GM12864 (cell line): ENCODE data around the gene ADAMTS16.

Experiments
- DNase-seq: peaks from one replicate; pipeline ENCODE4 v3.0.0-alpha.2; 2011; ENCODE audit warnings: low read depth
- H3K4me3 ChIP-seq: 2 replicates; pipeline ENCODE4 v1.5.1; 2011; ENCODE audit warnings: mild to moderate bottlenecking, low read depth, low read length, control low read depth
- TF ChIP-seq, protein P1 (sequence below): IDR thresholded peaks from 2 replicates; pipeline ENCODE4 v1.5.1; 2011; ENCODE audit warnings: low read depth, mild to moderate bottlenecking, moderate library complexity, low read length, control low read depth, inconsistent platforms; ENCODE audit errors: missing control alignments

Gene ADAMTS16

GRCh38 chr5:5240234-5240633 lies 100.1 kb downstream of the ADAMTS16 start:
- DNase-seq, result no peak
- TF ChIP-seq, protein P1, sequence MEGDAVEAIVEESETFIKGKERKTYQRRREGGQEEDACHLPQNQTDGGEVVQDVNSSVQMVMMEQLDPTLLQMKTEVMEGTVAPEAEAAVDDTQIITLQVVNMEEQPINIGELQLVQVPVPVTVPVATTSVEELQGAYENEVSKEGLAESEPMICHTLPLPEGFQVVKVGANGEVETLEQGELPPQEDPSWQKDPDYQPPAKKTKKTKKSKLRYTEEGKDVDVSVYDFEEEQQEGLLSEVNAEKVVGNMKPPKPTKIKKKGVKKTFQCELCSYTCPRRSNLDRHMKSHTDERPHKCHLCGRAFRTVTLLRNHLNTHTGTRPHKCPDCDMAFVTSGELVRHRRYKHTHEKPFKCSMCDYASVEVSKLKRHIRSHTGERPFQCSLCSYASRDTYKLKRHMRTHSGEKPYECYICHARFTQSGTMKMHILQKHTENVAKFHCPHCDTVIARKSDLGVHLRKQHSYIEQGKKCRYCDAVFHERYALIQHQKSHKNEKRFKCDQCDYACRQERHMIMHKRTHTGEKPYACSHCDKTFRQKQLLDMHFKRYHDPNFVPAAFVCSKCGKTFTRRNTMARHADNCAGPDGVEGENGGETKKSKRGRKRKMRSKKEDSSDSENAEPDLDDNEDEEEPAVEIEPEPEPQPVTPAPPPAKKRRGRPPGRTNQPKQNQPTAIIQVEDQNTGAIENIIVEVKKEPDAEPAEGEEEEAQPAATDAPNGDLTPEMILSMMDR, result no peak
- H3K4me3 ChIP-seq, result no peak overlapping the region

- TF ChIP-seq, protein P1, result no peak
- DNase-seq, result no peak
- H3K4me3 ChIP-seq, result no peak overlapping the region
Measured at GRCh38 chr5:5242056-5242455, 101.9 kb downstream of the ADAMTS16 start.

DNA sequence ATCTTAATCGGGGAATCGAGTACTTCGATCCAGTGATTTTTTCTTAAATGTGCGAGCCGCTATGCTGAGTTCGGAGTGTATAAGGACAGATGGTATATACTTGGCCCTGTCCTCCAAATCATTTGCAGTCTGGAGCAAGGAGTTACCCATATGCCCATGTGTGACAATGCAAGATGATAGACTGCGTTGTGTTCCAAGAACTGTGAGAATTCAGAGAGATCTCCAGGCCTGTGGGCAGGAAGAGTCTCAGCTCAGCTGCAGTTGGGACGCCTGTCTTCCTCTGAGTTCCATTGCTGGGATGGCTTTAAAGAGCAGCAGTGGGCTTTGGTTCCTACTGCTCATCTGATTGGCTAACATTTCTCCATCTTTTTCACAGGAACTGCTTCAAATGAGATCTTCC lies 106.6 kb downstream of the ADAMTS16 start:
- no peak overlapping the region for H3K4me3 ChIP-seq
- TF ChIP-seq, protein P1, result no peak
- DNase-seq, result no peak

- TF ChIP-seq, protein P1, result no peak
- DNase-seq, result no peak
- H3K4me3 ChIP-seq, result no peak overlapping the region
Measured at GRCh38 chr5:5250758-5251157, 110.6 kb downstream of the ADAMTS16 start.

- TF ChIP-seq, protein P1, result no peak
- DNase-seq, result no peak
- H3K4me3 ChIP-seq, result no peak overlapping the region
Measured at GRCh38 chr5:5252106-5252505, 112.0 kb downstream of the ADAMTS16 start.

- TF ChIP-seq, protein P1, result no peak
- no peak for DNase-seq
- no peak overlapping the region for H3K4me3 ChIP-seq
Measured at GRCh38 chr5:5257353-5257752, 117.2 kb downstream of the ADAMTS16 start.

DNA sequence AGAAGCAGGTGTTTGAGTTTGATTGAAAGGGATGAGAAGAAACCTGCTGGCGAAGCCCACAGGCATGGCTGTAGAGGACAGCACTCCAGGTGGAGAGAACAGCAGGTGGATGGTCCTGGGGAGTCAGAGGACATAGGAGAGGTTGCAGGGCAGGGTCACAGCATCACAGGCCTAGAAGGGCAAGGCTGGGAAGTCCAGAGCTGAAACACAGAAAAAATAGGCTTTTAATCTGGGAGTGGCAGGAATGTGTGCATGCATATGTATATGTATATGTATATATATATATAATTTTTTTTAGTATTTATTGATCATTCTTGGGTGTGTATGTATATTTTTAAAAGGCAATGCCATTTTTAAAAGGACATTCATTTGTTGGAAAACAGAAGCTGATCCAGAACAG lies 118.4 kb downstream of the ADAMTS16 start:
- DNase-seq, result no peak
- H3K4me3 ChIP-seq, result no peak overlapping the region
- TF ChIP-seq, protein P1, result no peak
